Measurements from ENCODE around the gene PHF12. TPM values are rescaled to one million over a fixed set of nuclear protein-coding genes. Genes with fewer than 3 reads are reported as not detected.

Gene PHF12
- total RNA-seq, 1 donor: 25.7 TPM

GRCh38 chr17:28858801-28859355, 92.4 kb downstream of the PHF12 start:
- no peak for DNase-seq (ENCODE audit: low read depth)
- TF ChIP-seq, protein P1, sequence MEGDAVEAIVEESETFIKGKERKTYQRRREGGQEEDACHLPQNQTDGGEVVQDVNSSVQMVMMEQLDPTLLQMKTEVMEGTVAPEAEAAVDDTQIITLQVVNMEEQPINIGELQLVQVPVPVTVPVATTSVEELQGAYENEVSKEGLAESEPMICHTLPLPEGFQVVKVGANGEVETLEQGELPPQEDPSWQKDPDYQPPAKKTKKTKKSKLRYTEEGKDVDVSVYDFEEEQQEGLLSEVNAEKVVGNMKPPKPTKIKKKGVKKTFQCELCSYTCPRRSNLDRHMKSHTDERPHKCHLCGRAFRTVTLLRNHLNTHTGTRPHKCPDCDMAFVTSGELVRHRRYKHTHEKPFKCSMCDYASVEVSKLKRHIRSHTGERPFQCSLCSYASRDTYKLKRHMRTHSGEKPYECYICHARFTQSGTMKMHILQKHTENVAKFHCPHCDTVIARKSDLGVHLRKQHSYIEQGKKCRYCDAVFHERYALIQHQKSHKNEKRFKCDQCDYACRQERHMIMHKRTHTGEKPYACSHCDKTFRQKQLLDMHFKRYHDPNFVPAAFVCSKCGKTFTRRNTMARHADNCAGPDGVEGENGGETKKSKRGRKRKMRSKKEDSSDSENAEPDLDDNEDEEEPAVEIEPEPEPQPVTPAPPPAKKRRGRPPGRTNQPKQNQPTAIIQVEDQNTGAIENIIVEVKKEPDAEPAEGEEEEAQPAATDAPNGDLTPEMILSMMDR (IDR thresholded peaks at IDR 0.05; ENCODE audit: insufficient read depth, low read length): no peak
- H3K4me3 ChIP-seq (ENCODE audit: low read depth, low read length): no peak overlapping the region

DNA sequence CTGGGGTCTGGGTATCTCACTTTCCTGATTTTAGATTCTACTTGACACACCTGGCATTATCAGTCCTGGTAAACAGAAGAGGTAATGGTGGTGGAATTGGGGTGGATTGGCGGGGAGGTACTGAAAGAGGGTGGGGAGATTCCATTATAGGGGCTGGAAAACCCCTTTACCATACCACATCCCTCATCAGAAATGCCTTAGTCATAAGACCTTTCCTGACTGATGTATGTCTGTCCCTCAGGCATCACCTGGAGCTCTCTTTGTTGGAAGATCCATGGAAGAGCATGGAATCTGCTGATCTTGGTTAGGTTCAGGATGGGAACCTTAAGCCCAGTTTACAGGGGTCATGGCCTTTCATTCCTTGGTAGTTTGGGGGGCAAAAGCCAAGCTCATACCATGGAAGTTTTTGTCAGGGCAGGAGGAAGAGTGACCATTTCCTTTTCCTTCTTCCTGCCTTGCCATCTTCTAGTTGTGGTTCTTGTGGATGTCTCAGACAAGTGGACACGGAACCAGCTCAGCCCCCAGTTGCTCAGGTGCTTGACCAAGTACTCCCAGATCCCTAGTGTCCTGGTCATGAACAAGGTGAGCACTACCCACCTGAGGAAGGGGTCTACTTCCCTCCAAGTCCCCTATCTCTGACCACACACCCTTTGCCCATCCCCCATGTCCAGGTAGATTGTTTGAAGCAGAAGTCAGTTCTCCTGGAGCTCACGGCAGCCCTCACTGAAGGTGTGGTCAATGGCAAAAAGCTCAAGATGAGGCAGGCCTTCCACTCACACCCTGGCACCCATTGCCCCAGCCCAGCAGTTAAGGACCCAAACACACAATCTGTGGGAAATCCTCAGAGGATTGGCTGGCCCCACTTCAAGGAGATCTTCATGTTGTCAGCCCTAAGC, 93.2 kb downstream of the PHF12 start:
- no peak overlapping the region for H3K4me3 ChIP-seq (ENCODE audit: low read depth, low read length)
- no peak for DNase-seq (ENCODE audit: low read depth)
- TF ChIP-seq, protein P1 (IDR thresholded peaks at IDR 0.05; ENCODE audit: insufficient read depth, low read length): no peak

- TF ChIP-seq, protein P1 (IDR thresholded peaks at IDR 0.05; ENCODE audit: insufficient read depth, low read length): no peak
- no peak overlapping the region for H3K4me3 ChIP-seq (ENCODE audit: low read depth, low read length)
- DNase-seq (ENCODE audit: low read depth): no peak
Observed at GRCh38 chr17:28856028-28856574, 95.2 kb downstream of the PHF12 start.

DNA sequence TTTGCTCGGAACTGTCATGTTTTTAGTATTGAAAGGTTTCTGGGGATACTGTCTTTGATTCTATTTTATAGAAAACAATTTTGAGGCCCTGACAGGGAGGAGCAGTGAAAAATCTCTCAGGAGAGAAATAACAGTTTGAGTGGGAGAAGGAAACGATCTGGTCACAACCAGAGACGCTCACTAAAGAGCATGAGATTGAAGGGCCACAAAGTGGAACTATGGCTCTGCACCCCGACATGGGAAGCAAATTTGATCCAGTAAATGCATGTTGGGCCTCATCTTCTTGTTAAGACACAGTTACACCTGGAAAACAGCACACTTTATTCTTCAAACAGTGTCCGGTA, 96.0 kb downstream of the PHF12 start:
- TF ChIP-seq, protein P1 (IDR thresholded peaks at IDR 0.05; ENCODE audit: insufficient read depth, low read length): no peak
- DNase-seq (ENCODE audit: low read depth): no peak

More for the DNA sequence above, 96.0 kb downstream of the PHF12 start:
- H3K4me3 ChIP-seq (ENCODE audit: low read depth, low read length): peak overlapping the region; percentile 97

Other genes with a start within 250 kb of the PHF12 start
- 0.49 and 1.5 TPM in 2 replicates for gene PROCA1, start 239.6 kb downstream of the PHF12 start, total RNA-seq (ENCODE audit: low replicate concordance)
- 154 and 412 TPM in 2 replicates for gene RAB34, start 233.7 kb downstream of the PHF12 start, total RNA-seq (ENCODE audit: low replicate concordance)
- gene RPL23A, start 231.5 kb downstream of the PHF12 start, total RNA-seq (ENCODE audit: low replicate concordance): 322 and 1,093 TPM in 2 replicates
- 7.8 TPM in 1 of 2 replicates, not detected in the other for gene TLCD1, start 225.3 kb downstream of the PHF12 start, total RNA-seq (ENCODE audit: low replicate concordance)
- 4.9 and 6.8 TPM in 2 replicates for gene NEK8, start 222.7 kb downstream of the PHF12 start, total RNA-seq (ENCODE audit: low replicate concordance)
- gene TRAF4, start 207.5 kb downstream of the PHF12 start, total RNA-seq (ENCODE audit: low replicate concordance): 8.1 and 21.3 TPM in 2 replicates
- gene FAM222B, start 108.7 kb downstream of the PHF12 start, total RNA-seq (ENCODE audit: low replicate concordance): 1.6 and 7.0 TPM in 2 replicates
- gene ERAL1, start 96.5 kb downstream of the PHF12 start, total RNA-seq (ENCODE audit: low replicate concordance): 16.3 and 38.1 TPM in 2 replicates
- 13.0 and 39.9 TPM in 2 replicates for gene FLOT2, start 53.8 kb downstream of the PHF12 start, total RNA-seq (ENCODE audit: low replicate concordance)
- gene DHRS13, start 48.4 kb downstream of the PHF12 start, total RNA-seq (ENCODE audit: low replicate concordance): 5.6 and 8.3 TPM in 2 replicates
- gene SEZ6, start 54.5 kb upstream of the PHF12 start, total RNA-seq (ENCODE audit: low replicate concordance): not detected in 2 replicates
- 1.8 and 3.0 TPM in 2 replicates for gene PIPOX, start 91.6 kb upstream of the PHF12 start, total RNA-seq (ENCODE audit: low replicate concordance)
- gene MYO18A, start 228.9 kb upstream of the PHF12 start, total RNA-seq (ENCODE audit: low replicate concordance): 78.3 and 82.8 TPM in 2 replicates